HL-60/S4 (cell line): ENCODE results near the gene CNTN1.

Source experiments
- in situ Hi-C: fragments of 300-500 bp; cut with MboI; formaldehyde crosslinking; loops from 2 replicates; pipeline ENCODE4 v1.14.3; 2022; ENCODE audit warnings: low sequenced_read_pairs

CNTN1 gene

GRCh38 chr12:40691913-40692764 lies at the start of gene CNTN1:
TSS of gene CNTN1 (plus strand) at chr12:40692439.
- in situ Hi-C loops, result no loop called here

DNA sequence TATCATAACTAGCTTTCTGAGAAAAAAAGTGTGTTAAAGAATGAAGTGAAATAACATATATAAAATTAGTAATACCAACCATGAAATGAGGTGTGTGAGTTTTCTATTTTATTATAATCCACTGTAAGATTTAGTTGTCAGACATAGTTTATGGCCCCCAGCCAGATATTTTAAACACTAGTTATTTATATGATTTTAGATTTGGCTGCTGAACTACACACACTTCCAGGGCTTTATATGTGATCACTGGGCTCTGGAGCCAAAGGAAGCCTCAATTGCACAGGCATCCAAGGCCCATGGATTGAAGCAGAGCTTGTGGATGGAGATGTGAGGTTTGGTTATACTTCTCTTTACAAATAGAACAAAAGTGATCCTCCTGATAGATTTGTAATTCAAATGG lies 48.7 kb upstream of the CNTN1 start:
- in situ Hi-C loops, result no loop called here

GRCh38 chr12:40643976-40644375 lies 48.3 kb upstream of the CNTN1 start:
- in situ Hi-C loops, result no loop called here

GRCh38 chr12:40644708-40645107 lies 47.5 kb upstream of the CNTN1 start:
- in situ Hi-C loops, result no loop called here

GRCh38 chr12:40645361-40645760 lies 46.9 kb upstream of the CNTN1 start:
- in situ Hi-C loops, result no loop called here

GRCh38 chr12:40646456-40646855 lies 45.8 kb upstream of the CNTN1 start:
- in situ Hi-C loops, result no loop called here

GRCh38 chr12:40646911-40647310 lies 45.3 kb upstream of the CNTN1 start:
- in situ Hi-C loops, result no loop called here

- in situ Hi-C loops, result no loop called here
These were observed 44.6 kb upstream of the CNTN1 start for GRCh38 chr12:40647651-40648050.

GRCh38 chr12:40648519-40648918 lies 43.7 kb upstream of the CNTN1 start:
- in situ Hi-C loops, result no loop called here

- in situ Hi-C loops, result no loop called here
These were observed 42.1 kb upstream of the CNTN1 start for GRCh38 chr12:40650038-40650704.

- in situ Hi-C loops, result no loop called here
These were observed 36.8 kb upstream of the CNTN1 start for GRCh38 chr12:40655451-40655850.

DNA sequence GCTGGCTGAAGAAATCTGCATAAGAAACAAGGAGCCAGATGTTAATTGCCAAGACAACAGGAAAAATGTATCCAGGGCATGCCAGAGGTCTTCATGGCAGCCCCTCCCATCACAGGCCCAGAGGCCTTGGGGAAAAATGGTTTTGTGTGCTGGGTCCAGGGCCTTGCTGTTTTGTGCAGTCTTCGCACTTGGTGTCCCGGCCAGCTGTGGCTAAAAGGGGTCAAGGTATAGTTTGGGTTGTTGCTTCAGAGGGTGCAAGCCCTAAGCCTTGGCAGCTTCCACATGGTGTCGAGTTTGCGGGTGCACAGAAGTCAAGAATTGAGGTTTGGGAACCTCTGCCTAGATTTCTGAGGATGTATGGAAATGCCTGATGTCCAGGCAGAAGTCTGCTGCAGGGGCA lies 29.9 kb upstream of the CNTN1 start:
- in situ Hi-C loops, result no loop called here

DNA sequence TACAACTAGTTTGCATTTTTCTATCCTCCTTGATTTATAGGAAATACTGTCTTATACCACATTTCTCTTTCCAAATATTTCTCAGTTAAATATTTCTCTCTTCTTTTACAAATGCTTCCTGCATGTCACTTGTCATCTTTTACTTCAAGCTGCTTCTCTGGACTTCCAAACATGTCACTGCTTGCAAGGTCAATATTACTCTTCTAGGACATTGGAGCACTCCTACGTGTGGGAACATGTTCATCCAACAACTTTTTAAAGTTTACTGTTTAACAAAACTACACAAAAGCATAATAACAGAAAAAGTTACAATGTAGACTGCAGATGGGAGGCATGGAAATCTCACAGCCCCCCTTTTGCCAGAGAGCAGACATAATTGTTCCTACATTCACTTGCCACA lies 28.5 kb upstream of the CNTN1 start:
- in situ Hi-C loops, result no loop called here

DNA sequence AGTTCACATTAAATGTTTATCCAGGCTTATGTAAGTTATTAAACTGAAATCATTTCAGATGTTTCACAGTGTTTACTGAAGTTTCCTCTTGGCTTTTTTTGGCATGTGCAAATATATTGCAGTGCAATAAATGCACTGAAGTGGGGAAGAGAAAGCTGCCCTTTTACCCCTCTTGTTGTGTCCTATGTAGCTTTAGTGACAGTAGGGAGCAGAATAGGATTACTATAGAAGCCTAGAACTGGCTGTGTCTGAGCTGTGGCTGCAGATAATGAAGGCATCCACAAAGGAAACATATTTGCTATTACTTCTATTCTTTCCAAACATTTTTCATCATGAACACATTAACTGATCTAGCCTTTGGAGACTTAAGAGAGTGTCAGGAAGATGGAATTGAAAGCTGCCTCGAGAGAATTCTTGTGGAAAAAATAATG lies 24.1 kb upstream of the CNTN1 start:
- in situ Hi-C loops, result no loop called here

DNA sequence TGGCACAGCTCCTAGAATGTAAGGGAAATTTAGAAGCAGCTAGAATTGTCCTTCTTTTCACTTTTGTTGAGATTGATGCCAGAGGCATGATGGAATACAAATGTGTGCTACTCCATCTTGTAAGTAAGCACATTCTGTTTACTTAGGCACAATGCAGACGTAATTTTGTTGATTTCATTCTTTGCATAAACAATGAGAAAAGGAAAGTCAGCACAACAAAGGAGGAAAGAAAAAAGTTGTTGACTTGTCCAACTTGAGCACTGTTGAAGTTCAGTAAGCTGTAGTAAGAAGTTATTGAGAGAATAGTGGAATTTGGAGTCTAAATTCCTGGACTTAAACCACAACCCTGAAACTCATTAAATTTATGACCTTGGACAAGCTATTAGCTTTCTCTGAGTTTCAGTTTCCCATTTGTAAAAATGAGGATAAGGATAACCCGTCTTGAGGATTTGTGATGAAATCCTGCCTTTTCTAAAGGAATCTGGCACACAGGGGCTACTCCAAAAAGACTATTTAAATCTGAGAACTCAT lies 19.4 kb upstream of the CNTN1 start:
- in situ Hi-C loops, result no loop called here

GRCh38 chr12:40681148-40681547 lies 11.1 kb upstream of the CNTN1 start:
- in situ Hi-C loops, result no loop called here

- in situ Hi-C loops, result no loop called here
These were observed 7.3 kb upstream of the CNTN1 start for GRCh38 chr12:40684986-40685385.

- in situ Hi-C loops, result no loop called here
These were observed 4.0 kb upstream of the CNTN1 start for GRCh38 chr12:40688085-40688725.

DNA sequence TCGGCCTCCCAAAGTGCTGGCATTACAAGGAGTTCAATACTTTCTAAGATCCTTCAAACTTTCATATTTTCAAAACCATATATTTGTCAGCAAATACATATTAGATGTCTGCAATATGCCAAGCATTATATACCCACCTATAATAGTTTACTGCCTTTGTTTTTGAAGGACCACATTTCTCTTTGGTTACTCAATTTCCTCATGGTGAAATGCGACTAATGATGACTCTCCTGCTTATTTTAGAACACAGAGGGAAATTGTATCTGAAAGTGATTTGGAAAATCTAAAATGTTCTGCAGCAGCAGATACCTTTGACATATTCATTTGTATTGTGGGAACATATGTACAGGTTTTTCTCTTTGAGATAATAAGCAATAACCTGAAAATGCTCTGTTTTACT lies 2.7 kb upstream of the CNTN1 start:
- in situ Hi-C loops, result no loop called here

DNA sequence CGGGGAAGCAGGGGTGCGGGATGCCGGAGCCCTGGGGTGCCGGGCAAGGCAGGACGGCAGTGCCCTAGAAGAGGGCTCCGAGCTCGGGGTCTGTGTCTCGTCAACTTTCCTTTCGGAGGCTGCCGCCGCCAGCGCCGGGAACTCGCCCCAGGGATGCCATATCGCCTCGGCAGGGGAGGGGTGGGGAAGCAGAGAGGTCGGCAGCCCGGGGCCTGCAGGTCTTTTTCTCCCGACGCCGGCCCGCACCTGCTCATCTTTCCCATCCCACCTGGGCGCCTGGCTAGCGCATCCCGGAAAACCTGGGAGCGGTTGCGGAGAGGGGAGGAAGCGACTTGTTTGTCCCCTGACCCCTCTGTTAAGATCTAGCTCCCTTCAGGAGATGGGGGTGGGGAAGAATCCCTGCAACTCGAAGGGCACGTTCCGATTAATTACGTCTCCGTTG lies 547 bp downstream of the CNTN1 start:
- in situ Hi-C loops, result no loop called here

DNA sequence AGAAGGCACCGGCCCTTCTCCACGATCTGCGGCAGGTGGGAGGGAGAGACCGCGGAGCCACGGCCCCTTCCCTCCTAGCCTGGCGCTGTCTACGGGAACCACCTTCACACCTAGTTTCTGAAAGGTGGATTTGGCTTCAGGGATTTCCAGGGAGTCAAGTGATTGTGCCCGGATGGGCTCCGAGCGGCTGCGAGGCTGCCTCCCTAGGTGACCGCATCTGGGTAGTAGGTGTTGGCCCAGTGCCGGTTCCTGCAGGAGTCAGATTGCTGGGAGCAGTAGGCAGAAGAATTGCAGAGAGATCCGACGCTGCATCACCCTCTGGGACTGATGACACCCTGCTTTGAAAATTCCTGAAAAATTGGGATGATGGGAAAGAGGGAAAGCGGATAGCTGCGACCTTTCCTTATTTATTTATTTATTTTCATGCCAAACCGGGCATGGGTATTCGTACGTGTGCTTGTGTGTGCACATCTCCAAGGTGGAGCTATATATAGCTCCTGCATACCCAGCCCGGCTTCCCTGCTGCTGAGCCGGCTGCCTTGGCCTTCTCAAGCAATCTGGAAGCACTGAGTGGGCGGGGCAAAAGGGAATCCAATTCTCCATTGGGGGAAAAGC lies 1.1 kb downstream of the CNTN1 start:
- in situ Hi-C loops, result no loop called here
